Measurements from ENCODE around the gene KBTBD4.

The KBTBD4 gene

DNA sequence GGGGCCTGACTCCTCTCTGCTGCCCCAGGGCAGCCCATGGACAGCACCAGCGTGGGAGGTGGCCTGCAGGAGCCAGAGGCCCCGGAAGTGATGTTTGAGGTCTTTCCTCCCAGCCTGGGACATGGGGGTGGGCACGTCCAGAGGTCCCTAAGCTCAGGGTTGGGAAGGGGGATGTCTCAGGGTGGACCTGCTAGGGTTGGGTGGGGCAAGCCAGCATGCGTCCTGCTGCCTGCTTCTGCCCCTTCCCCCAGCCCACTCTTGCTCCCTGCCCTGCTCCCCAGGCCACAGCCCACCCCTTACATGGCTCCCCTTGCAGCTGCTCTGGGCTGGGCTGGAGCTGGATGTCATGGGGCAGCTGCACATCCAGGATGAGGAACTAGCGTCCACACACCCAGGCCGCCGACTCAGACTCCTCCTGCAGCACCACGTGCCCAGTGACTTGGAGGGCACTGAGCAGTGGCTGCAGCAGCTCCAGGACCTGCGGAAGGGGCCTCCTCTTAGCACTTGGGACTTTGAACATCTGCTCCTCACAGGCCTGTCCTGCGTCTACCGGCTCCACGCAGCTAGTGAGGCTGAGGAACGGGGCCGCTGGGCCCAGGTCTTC is 9.1 kb upstream of the KBTBD4 start:
- in situ Hi-C loops (cut with HindIII; ENCODE audit: low sequenced_read_pairs): no loop called here
- TF ChIP-seq, protein P1, sequence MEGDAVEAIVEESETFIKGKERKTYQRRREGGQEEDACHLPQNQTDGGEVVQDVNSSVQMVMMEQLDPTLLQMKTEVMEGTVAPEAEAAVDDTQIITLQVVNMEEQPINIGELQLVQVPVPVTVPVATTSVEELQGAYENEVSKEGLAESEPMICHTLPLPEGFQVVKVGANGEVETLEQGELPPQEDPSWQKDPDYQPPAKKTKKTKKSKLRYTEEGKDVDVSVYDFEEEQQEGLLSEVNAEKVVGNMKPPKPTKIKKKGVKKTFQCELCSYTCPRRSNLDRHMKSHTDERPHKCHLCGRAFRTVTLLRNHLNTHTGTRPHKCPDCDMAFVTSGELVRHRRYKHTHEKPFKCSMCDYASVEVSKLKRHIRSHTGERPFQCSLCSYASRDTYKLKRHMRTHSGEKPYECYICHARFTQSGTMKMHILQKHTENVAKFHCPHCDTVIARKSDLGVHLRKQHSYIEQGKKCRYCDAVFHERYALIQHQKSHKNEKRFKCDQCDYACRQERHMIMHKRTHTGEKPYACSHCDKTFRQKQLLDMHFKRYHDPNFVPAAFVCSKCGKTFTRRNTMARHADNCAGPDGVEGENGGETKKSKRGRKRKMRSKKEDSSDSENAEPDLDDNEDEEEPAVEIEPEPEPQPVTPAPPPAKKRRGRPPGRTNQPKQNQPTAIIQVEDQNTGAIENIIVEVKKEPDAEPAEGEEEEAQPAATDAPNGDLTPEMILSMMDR (IDR thresholded peaks at IDR 0.05; ENCODE audit: low read depth, low read length, missing control alignments): no peak
- H3K4me3 ChIP-seq (ENCODE audit: low read depth, low read length): no peak overlapping the region
- no peak for DNase-seq (ENCODE audit: low read depth)

DNA sequence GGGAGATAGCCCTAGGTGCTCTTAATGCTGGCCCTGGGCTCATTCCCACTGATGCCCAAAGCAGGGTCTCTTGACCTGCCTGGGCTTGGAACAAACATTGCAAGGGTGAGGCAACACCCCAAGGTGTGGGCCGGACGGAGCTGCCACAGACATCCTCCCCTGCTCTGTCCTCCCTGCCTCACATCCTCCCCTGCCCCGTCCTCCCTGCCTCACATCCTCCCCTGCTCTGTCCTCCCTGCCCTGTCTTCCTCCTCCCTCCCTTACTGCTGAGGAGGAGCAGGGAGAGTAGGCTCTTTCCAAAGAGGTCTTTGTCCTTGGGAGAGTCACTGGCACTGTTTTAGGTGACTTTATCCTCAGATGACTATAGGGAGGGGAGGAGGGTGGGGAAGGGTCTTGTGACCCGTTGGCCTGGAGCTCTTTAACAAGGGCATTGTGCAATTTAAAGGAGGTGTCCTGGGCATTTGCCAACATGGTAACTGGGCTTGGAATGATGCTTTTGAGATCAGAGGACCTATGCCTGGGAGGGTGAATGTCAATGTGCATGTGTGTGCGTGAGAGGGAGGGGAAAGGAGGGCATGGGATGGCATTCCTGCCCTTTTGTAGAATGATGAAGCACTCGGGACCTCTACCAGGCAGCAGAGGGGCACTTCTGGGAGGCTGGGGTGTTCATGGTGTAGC is 8.4 kb upstream of the KBTBD4 start:
- no peak for DNase-seq (ENCODE audit: low read depth)
- no peak overlapping the region for H3K4me3 ChIP-seq (ENCODE audit: low read depth, low read length)
- TF ChIP-seq, protein P1 (IDR thresholded peaks at IDR 0.05; ENCODE audit: low read depth, low read length, missing control alignments): no peak
- in situ Hi-C loops (cut with HindIII; ENCODE audit: low sequenced_read_pairs): no loop called here

DNA sequence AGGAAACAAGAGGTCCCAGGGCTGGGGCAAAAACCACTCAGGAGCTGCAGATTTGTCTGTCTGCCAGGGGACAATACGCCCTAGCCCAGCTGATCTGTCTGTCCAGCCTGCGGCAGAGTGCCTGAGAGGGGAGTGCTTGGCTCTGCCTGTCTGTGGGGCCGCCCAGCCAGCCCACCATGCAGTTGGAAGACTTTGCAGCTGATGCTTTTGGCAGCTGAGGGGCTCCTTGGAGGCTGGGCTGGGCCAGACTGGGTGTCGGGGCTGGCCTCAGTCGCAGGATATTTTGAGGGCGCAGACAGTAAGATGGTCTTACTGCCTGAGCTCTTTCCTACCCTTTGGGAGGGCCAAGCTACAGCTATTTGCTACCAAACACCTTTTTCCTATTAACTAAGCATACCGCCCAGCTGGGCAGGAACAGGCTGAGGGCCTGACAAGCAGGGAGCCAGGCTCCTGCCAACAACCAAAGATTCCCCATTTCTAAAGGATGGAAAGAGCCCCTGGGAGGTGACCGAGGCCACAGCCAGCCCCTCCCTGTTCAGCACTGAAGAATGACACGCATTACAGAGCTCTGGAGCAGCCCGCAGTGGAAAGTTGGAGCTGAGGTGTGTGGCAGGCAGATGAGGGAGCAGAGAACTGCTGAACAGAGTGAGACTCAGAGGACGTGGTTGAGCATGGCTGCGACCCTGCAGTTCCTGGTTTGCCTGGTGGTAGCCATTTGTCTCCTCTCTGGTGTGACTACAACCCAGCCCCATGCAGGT is 7.5 kb upstream of the KBTBD4 start, which contains the start of gene FAM180B:
Gene FAM180B, plus strand, starts transcription at position 581 of the 758 bp plus-strand sequence. Its CDS starts 91 bp downstream, at position 672.
- TF ChIP-seq, protein P1 (IDR thresholded peaks at IDR 0.05; ENCODE audit: low read depth, low read length, missing control alignments): no peak
- in situ Hi-C loops (cut with HindIII; ENCODE audit: low sequenced_read_pairs): no loop called here
- no peak within 1 kb of the TSS for H3K4me3 ChIP-seq (ENCODE audit: low read depth, low read length)
- no peak for DNase-seq (ENCODE audit: low read depth)

DNA sequence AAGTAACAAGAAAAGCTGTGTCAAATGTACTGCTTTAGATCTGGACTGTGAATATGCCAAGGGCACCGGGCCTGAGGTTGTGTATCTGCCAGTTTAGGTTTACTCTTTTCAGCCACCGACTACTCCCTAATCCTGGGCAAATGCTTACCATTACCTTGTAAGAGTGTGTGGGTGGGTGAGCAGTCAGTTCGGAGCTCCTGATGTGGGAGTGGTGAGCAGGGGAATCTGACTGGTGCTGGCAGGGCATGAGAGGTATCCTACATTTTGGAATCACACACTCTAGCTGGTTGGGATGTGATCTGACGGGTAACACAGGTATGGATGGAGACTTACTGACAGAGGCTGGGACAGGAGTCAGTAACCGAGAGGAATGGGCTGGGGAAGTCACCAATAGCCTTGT is 5.1 kb upstream of the KBTBD4 start:
- H3K4me3 ChIP-seq (ENCODE audit: low read depth, low read length): no peak overlapping the region
- no peak for DNase-seq (ENCODE audit: low read depth)
- TF ChIP-seq, protein P1 (IDR thresholded peaks at IDR 0.05; ENCODE audit: low read depth, low read length, missing control alignments): no peak
- in situ Hi-C loops (cut with HindIII; ENCODE audit: low sequenced_read_pairs): no loop called here

DNA sequence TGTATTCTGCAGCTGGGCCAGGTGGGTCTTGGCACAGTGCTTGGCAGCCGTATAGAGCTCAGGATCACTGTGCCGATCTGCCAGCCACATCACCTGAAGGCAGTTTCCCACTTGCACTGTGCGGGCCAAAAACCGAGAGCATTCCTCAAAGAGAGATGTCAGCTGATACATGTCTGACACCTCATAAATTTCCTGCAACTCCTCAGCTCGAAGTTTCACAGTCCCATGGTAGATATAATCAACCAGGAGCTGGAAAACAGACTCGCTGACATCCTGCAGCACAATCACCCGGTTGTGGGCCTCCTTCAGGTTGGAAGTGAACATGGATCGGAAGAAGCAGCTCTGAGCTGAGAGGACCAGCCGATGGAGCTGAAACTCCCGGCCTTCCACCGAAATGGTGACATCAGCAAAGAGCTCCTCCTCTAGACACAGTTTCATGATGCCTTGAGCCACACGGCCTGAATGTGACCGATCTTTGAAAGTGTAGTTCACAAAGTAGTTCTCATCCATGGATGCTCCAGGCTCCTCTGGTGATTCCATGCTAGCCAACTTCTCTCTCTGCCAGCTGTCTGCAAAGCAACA is 1.2 kb downstream of the KBTBD4 start:
- TF ChIP-seq, protein P1 (IDR thresholded peaks at IDR 0.05; ENCODE audit: low read depth, low read length, missing control alignments): no peak
- in situ Hi-C loops (cut with HindIII; ENCODE audit: low sequenced_read_pairs): loop anchor here (5.0 kb wide), 1 partner anchor 35 kb away; no protein-coding TSS in a partner anchor
- peak overlapping the region; percentile 86 for H3K4me3 ChIP-seq (ENCODE audit: low read depth, low read length)
- no peak for DNase-seq (ENCODE audit: low read depth)

DNA sequence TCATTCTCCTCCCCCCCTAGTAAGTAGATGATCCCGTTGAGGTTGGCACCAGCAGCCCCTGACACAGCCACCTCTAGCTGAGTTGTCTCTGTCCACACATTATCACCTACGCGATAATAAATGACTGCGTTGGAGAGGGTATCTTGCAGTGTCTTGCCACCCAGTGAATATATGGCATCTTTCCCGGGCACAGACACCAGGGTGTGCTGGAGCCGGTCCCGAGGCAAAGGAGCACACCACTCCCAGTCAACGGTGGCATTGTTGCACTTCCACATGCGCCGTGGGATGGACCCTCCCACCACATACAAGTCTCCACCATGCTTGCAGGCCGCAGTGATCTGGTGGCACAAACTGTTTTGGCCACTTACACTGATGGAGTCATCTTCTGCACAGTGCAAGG is 5.4 kb downstream of the KBTBD4 start:
- in situ Hi-C loops (cut with HindIII; ENCODE audit: low sequenced_read_pairs): no loop called here
- no peak overlapping the region for H3K4me3 ChIP-seq (ENCODE audit: low read depth, low read length)
- TF ChIP-seq, protein P1 (IDR thresholded peaks at IDR 0.05; ENCODE audit: low read depth, low read length, missing control alignments): no peak
- DNase-seq (ENCODE audit: low read depth): no peak

Data from astrocyte of the cerebellum (primary cell).